Measurements from ENCODE around the gene PTPRU. TPM values are rescaled to one million over a fixed set of nuclear protein-coding genes. Genes with fewer than 3 reads are reported as not detected.

Gene PTPRU
- total RNA-seq, 1 donor from 2014 or later: 19.0 TPM

DNA sequence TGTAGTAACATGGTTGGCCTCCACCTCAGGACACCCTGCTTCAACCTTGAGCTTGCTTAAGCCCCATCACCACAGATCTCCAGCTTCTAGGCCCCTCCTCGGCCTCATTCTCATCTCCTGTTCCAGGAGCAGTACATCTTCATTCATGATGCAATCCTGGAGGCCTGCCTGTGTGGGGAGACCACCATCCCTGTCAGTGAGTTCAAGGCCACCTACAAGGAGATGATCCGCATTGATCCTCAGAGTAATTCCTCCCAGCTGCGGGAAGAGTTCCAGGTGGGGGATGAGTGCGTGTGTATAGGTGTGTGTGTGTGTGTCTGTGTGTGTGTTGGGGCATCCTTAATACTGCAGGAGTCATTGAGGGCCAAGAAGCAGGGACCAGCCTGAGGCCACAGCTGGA, 79.6 kb downstream of the PTPRU start:
- H3K4me3 Mint-ChIP-seq (ENCODE audit: unreplicated experiment): no peak overlapping the region
- H3K36me3 Mint-ChIP-seq (ENCODE audit: low read depth, unreplicated experiment): peaks cover 12% of the 10 kb centered on the region
- H3K4me1 Mint-ChIP-seq (ENCODE audit: unreplicated experiment): peaks cover 3% of the 10 kb centered on the region
- TF ChIP-seq, protein P1, sequence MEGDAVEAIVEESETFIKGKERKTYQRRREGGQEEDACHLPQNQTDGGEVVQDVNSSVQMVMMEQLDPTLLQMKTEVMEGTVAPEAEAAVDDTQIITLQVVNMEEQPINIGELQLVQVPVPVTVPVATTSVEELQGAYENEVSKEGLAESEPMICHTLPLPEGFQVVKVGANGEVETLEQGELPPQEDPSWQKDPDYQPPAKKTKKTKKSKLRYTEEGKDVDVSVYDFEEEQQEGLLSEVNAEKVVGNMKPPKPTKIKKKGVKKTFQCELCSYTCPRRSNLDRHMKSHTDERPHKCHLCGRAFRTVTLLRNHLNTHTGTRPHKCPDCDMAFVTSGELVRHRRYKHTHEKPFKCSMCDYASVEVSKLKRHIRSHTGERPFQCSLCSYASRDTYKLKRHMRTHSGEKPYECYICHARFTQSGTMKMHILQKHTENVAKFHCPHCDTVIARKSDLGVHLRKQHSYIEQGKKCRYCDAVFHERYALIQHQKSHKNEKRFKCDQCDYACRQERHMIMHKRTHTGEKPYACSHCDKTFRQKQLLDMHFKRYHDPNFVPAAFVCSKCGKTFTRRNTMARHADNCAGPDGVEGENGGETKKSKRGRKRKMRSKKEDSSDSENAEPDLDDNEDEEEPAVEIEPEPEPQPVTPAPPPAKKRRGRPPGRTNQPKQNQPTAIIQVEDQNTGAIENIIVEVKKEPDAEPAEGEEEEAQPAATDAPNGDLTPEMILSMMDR (IDR thresholded peaks at IDR 0.05; ENCODE audit: unreplicated experiment): no peak
- DNase-seq (ENCODE audit: low spot score): no peak
- no peaks in the 10 kb centered on the region for H3K9me3 Mint-ChIP-seq (ENCODE audit: unreplicated experiment)
- H3K27ac Mint-ChIP-seq (ENCODE audit: unreplicated experiment): no peak overlapping the region
- H3K27me3 Mint-ChIP-seq (ENCODE audit: unreplicated experiment): peaks cover 3% of the 10 kb centered on the region

DNA sequence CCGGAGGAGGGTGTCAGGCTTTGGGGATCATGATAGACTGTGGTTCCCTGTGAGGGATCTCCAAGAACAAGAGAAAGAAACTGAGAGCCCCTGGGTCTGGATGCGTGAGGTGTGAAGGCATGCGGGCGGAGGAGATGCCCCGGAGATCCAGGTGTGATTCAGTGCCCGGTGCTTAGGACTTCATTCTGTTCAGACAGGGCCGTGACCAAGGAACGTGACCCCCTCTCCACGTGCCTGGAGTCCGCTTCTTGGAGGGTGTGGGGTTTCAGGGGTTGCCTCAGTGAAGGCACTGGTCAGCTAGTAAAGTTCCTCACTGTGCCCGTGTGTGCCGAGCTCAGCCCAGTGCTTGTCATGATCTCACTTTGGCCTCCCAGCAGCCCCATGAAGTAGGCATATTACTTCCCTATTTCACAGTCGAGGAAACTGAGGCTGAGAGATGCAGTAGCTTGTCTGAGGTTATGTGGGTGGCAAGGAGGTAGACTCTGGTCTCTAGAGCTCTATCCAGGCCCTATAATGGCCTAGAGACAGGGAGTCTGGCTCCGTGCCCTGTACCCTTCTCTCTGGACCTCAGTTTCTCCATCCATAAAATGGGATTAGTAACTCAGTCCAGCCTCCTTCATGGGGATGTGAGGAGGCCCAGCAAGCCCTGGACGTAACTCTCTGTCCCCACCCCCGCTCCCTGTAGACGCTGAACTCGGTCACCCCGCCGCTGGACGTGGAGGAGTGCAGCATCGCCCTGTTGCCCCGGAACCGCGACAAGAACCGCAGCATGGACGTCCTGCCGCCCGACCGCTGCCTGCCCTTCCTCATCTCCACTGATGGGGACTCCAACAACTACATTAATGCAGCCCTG, 81.0 kb downstream of the PTPRU start:
- Mint-ChIP-seq H3K4me1 (ENCODE audit: unreplicated experiment) (no peaks in the 10 kb centered on the region), H3K9me3 (ENCODE audit: unreplicated experiment) (no peaks in the 10 kb centered on the region), H3K36me3 (ENCODE audit: low read depth, unreplicated experiment) (peaks cover 12% of the 10 kb centered on the region), H3K27ac (ENCODE audit: unreplicated experiment) (no peak overlapping the region), H3K27me3 (ENCODE audit: unreplicated experiment) (peaks cover 4% of the 10 kb centered on the region), H3K4me3 (ENCODE audit: unreplicated experiment) (no peak overlapping the region)
- TF ChIP-seq, protein P1 (IDR thresholded peaks at IDR 0.05; ENCODE audit: unreplicated experiment): no peak
- no peak for DNase-seq (ENCODE audit: low spot score)

- Mint-ChIP-seq H3K9me3 (ENCODE audit: unreplicated experiment) (no peaks in the 10 kb centered on the region), H3K27ac (ENCODE audit: unreplicated experiment) (no peak overlapping the region), H3K4me1 (ENCODE audit: unreplicated experiment) (no peaks in the 10 kb centered on the region), H3K27me3 (ENCODE audit: unreplicated experiment) (peaks cover 7% of the 10 kb centered on the region), H3K4me3 (ENCODE audit: unreplicated experiment) (no peak overlapping the region), H3K36me3 (ENCODE audit: low read depth, unreplicated experiment) (peaks cover 15% of the 10 kb centered on the region)
- TF ChIP-seq, protein P1 (IDR thresholded peaks at IDR 0.05; ENCODE audit: unreplicated experiment): no peak
- no peak for DNase-seq (ENCODE audit: low spot score)
Observed at GRCh38 chr1:29317916-29318530, 81.7 kb downstream of the PTPRU start.

GRCh38 chr1:29318724-29319123, 82.4 kb downstream of the PTPRU start:
- Mint-ChIP-seq H3K36me3 (ENCODE audit: low read depth, unreplicated experiment) (peaks cover 12% of the 10 kb centered on the region), H3K4me1 (ENCODE audit: unreplicated experiment) (no peaks in the 10 kb centered on the region), H3K27ac (ENCODE audit: unreplicated experiment) (no peak overlapping the region), H3K9me3 (ENCODE audit: unreplicated experiment) (no peaks in the 10 kb centered on the region), H3K27me3 (ENCODE audit: unreplicated experiment) (peaks cover 7% of the 10 kb centered on the region), H3K4me3 (ENCODE audit: unreplicated experiment) (no peak overlapping the region)
- DNase-seq (ENCODE audit: low spot score): no peak
- TF ChIP-seq, protein P1 (IDR thresholded peaks at IDR 0.05; ENCODE audit: unreplicated experiment): no peak

Measured in endothelial cell (in vitro differentiated cells).